H9 (cell line): Measurements from ENCODE around the gene BRAF. TPM values are rescaled to one million over a fixed set of nuclear protein-coding genes. Genes with fewer than 3 reads are reported as not detected.

Experiments used
- DNase-seq: peaks from one replicate; pipeline ENCODE4 v3.0.0-alpha.2; 2017
- H2AFZ ChIP-seq: one replicate; pipeline ENCODE4 v1.6.1; 2013; ENCODE audit warnings: mild to moderate bottlenecking, low read length, control low read depth, moderate library complexity
- H2AK5ac ChIP-seq: 2 replicates; pipeline ENCODE4 v1.6.1; 2013; ENCODE audit warnings: low read length, control low read depth, mixed read lengths; ENCODE audit not compliant: insufficient read length
- H2BK120ac ChIP-seq: one replicate; pipeline ENCODE4 v1.6.1; 2013; ENCODE audit warnings: low read depth, mild to moderate bottlenecking, low read length, control low read depth, inconsistent platforms; ENCODE audit not compliant: poor library complexity, severe bottlenecking
- H2BK12ac ChIP-seq: 2 replicates; pipeline ENCODE4 v1.6.1; 2013; ENCODE audit warnings: low read length, control low read depth, mixed read lengths, low read depth; ENCODE audit not compliant: insufficient read length
- H2BK15ac ChIP-seq: 2 replicates; pipeline ENCODE4 v1.6.1; 2013; ENCODE audit warnings: low read depth, low read length, control low read depth
- H2BK20ac ChIP-seq: one replicate; pipeline ENCODE4 v1.6.1; 2013; ENCODE audit warnings: low read depth, mild to moderate bottlenecking, low read length, control low read depth, inconsistent platforms; ENCODE audit not compliant: poor library complexity, severe bottlenecking
- H2BK5ac ChIP-seq: 2 replicates; pipeline ENCODE4 v1.6.1; 2013; ENCODE audit warnings: low read length, control low read depth, mixed read lengths; ENCODE audit not compliant: insufficient read length
- H3K14ac ChIP-seq: 2 replicates; pipeline ENCODE4 v1.6.1; 2013; ENCODE audit warnings: low read length, control low read depth; ENCODE audit not compliant: insufficient read depth
- H3K18ac ChIP-seq: 2 replicates; pipeline ENCODE4 v1.6.1; 2013; ENCODE audit warnings: low read depth, mild to moderate bottlenecking, mixed read lengths, low read length, control low read depth; ENCODE audit not compliant: insufficient read length
- H3K23ac ChIP-seq: 2 replicates; pipeline ENCODE4 v1.6.1; 2013; ENCODE audit warnings: low read length, control low read depth, mixed read lengths, low read depth; ENCODE audit not compliant: insufficient read length
- H3K23me2 ChIP-seq: 2 replicates; pipeline ENCODE4 v1.6.1; 2013; ENCODE audit warnings: low read depth, mild to moderate bottlenecking, mixed read lengths, low read length, control low read depth; ENCODE audit not compliant: insufficient read length, poor library complexity, severe bottlenecking
- H3K27ac ChIP-seq: 2 replicates; pipeline ENCODE4 v1.5.1; 2013; ENCODE audit warnings: low read length, control low read depth, mixed read lengths, low read depth; ENCODE audit not compliant: insufficient read length
- H3K27me3 ChIP-seq: 2 replicates; pipeline ENCODE4 v1.6.1; 2013; ENCODE audit warnings: low read length, control low read depth, inconsistent platforms; ENCODE audit not compliant: insufficient read depth
- H3K4ac ChIP-seq: 2 replicates; pipeline ENCODE4 v1.6.1; 2013; ENCODE audit warnings: low read depth, mild to moderate bottlenecking, control low read depth, inconsistent platforms, low read length, moderate library complexity
- H3K4me1 ChIP-seq: 2 replicates; pipeline ENCODE4 v1.6.1; 2013; ENCODE audit warnings: low read length, control low read depth, inconsistent platforms; ENCODE audit not compliant: insufficient read depth
- H3K4me2 ChIP-seq: 2 replicates; pipeline ENCODE4 v1.6.1; 2013; ENCODE audit warnings: low read length, control low read depth, mixed read lengths; ENCODE audit not compliant: insufficient read length, insufficient read depth
- H3K56ac ChIP-seq: 2 replicates; pipeline ENCODE4 v1.6.1; 2013; ENCODE audit warnings: low read depth, mild to moderate bottlenecking, mixed read lengths, low read length, control low read depth; ENCODE audit not compliant: insufficient read length
- H3K79me1 ChIP-seq: 2 replicates; pipeline ENCODE4 v1.6.1; 2013; ENCODE audit warnings: low read depth, mild to moderate bottlenecking, moderate library complexity, low read length, control low read depth, inconsistent platforms; ENCODE audit not compliant: insufficient read depth, poor library complexity, severe bottlenecking
- H3K79me2 ChIP-seq: 2 replicates; pipeline ENCODE4 v1.6.1; 2013; ENCODE audit warnings: low read length, control low read depth, inconsistent platforms; ENCODE audit not compliant: insufficient read depth
- H3K9ac ChIP-seq: 2 replicates; pipeline ENCODE4 v1.6.1; 2013; ENCODE audit warnings: low read length, control low read depth, mixed read lengths; ENCODE audit not compliant: insufficient read length; ENCODE audit errors: extremely low read depth
- H3K9me3 ChIP-seq: one replicate; pipeline ENCODE4 v1.6.1; 2013; ENCODE audit warnings: low read depth, low read length, inconsistent platforms; ENCODE audit not compliant: control insufficient read depth
- H3T11ph ChIP-seq: one replicate; pipeline ENCODE4 v1.6.1; 2013; ENCODE audit warnings: mild to moderate bottlenecking, low read length, control low read depth, inconsistent platforms
- H4K20me1 ChIP-seq: one replicate; pipeline ENCODE4 v1.6.1; 2013; ENCODE audit not compliant: control insufficient read depth, insufficient read length, insufficient read depth
- H4K5ac ChIP-seq: 2 replicates; pipeline ENCODE4 v1.6.1; 2013; ENCODE audit warnings: low read depth, mild to moderate bottlenecking, mixed read lengths, low read length, control low read depth; ENCODE audit not compliant: insufficient read length
- H4K8ac ChIP-seq: replicated peaks from 2 replicates; pipeline ENCODE4 v1.6.1; 2013; ENCODE audit warnings: low read length, control low read depth, mixed read lengths, low read depth; ENCODE audit not compliant: insufficient read length
- H4K91ac ChIP-seq: 2 replicates; pipeline ENCODE4 v1.6.1; 2013; ENCODE audit warnings: low read depth, mild to moderate bottlenecking, moderate library complexity, mixed read lengths, low read length, control low read depth; ENCODE audit not compliant: insufficient read length
- H3K27ac Mint-ChIP-seq, 3 experiments: 2 replicates in 2 of 3; 3 replicates in 1 of 3; pipeline ENCODE4 v1.8.0; 2020 to 2021; ENCODE audit warnings: mixed read lengths in 3 of 3, mild to moderate bottlenecking in 1 of 3, moderate library complexity in 1 of 3
- H3K27me3 Mint-ChIP-seq: 2 replicates; pipeline ENCODE4 v1.8.0; 2021; ENCODE audit warnings: low read depth, mild to moderate bottlenecking, moderate library complexity, mixed read lengths
- H3K36me3 Mint-ChIP-seq, 3 experiments: 2 replicates in 2 of 3; 3 replicates in 1 of 3; pipeline ENCODE4 v1.8.0; 2020 to 2021; ENCODE audit warnings: low read depth in 3 of 3, mixed read lengths in 3 of 3; ENCODE audit not compliant: insufficient read depth in 1 of 3
- H3K4me1 Mint-ChIP-seq, 2 experiments: 2 replicates each; pipeline ENCODE4 v1.8.0; 2020; ENCODE audit warnings: mixed read lengths in 2 of 2
- H3K4me3 Mint-ChIP-seq, 2 experiments: 2 replicates in 1 of 2; 3 replicates in 1 of 2; pipeline ENCODE4 v1.8.0; 2020 to 2021; ENCODE audit warnings: mild to moderate bottlenecking in 2 of 2, mixed read lengths in 2 of 2, moderate library complexity in 1 of 2
- H3K9me3 Mint-ChIP-seq, 2 experiments: 2 replicates in 1 of 2; 3 replicates in 1 of 2; pipeline ENCODE4 v1.8.0; 2020; ENCODE audit warnings: mild to moderate bottlenecking in 2 of 2, mixed read lengths in 2 of 2, moderate library complexity in 1 of 2
- CTCF ChIP-seq: fragments of 200-600 bp; sonication (generic); conservative IDR thresholded peaks from 3 replicates; pipeline ENCODE4 v1.8.0; 2021; ENCODE audit warnings: antibody characterized with exemption, mild to moderate bottlenecking
- WGBS: extraction: QIAGEN DNeasy Blood & Tissue Kit; methylation state at CpG from one replicate; pipeline ENCODE4 v1.1.7; 2013; ENCODE audit warnings: missing lambda C conversion rate, low lambda C conversion rate, mixed read lengths; ENCODE audit not compliant: insufficient read length; ENCODE audit errors: extremely low coverage; 5-methylcytosine and 5-hydroxymethylcytosine counted together
- total RNA-seq: library from RNA; stranded (reverse); gene quantifications from 2 replicates; pipeline ENCODE4 v1.2.1, GENCODE V29; 2021

BRAF gene
- total RNA-seq, 1 experiment from 2014 or later: 32.9 TPM

DNA sequence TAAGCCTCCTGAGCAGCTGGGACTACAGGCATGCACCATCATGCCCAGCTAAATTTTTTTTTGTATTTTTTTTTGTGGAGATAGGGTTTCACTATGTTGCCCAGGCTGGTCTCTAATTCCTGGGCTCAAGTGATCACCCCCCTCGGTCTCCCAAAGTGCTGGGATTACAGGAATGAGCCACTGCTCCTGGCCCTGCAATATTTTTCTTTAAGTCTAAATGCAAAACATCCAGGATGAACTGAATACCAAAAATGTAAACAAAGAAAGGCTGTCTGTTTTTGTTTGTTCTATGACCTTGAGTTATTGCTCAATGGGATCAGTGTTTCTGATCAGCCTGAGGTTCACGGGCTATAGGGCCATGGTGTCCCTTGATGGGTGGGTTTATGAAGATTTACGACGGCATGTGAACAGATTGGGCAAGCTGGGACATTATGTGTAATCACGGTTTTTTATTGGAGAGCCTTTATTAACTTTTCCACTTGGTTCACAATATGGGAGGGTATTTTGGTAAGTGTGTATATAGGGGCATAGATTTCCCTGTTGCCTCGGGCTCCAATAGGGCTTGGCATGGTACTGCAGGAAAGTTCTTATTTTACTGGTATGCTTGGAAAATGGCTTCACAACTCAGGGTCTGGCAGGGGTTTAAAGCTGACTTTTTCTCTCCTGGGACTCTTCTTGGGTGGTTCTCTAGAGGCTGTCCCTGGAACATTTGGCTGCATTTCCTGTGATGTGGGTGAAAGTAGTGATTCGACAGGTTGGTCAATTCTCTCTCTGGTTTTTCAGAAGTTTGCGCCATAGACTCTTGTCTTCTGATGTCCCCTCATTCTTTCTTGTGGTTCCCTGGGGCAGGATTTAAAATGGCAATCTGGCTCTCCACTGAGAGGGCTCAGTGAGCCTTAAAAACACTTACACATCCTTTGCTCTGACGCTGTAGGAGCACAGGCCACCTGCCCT, 48.4 kb upstream of the BRAF start:
- Histone ChIP-seq H2BK20ac (no peak overlapping the region), H3K27ac (no peak overlapping the region), H3K9ac (no peak overlapping the region), H2BK5ac (no peak overlapping the region), H2BK120ac (no peak overlapping the region), H2AK5ac (no peak overlapping the region), H4K20me1 (no peaks in the 10 kb centered on the region), H3K9me3 (no peaks in the 10 kb centered on the region), H2AFZ (no peak overlapping the region), H3K56ac (no peak overlapping the region), H3K4me1 (no peaks in the 10 kb centered on the region), H2BK15ac (no peak overlapping the region), H3K79me1 (no peaks in the 10 kb centered on the region), H4K5ac (no peak overlapping the region), H3K79me2 (no peaks in the 10 kb centered on the region), H3K23me2 (no peaks in the 10 kb centered on the region), H3K4me2 (no peak overlapping the region), H3K23ac (no peak overlapping the region), H3K4ac (no peak overlapping the region), H3T11ph (no peak overlapping the region), H4K8ac (no peak overlapping the region), H3K14ac (no peak overlapping the region), H3K27me3 (no peaks in the 10 kb centered on the region), H4K91ac (no peak overlapping the region), H3K18ac (no peak overlapping the region), H2BK12ac (no peak overlapping the region)
- H3K27ac Mint-ChIP-seq: no peak overlapping the region; a peak in 2 of 7 replicates
- H3K4me1 Mint-ChIP-seq: no peaks in the 10 kb centered on the region
- DNase-seq: no peak
- no peaks in the 10 kb centered on the region for H3K27me3 Mint-ChIP-seq
- no CpG with 5 or more reads among the region's 9 CpGs for WGBS
- TF ChIP-seq CTCF: no peak
- no peaks in the 10 kb centered on the region for H3K9me3 Mint-ChIP-seq
- H3K36me3 Mint-ChIP-seq: no peaks in the 10 kb centered on the region
- no peak overlapping the region for H3K4me3 Mint-ChIP-seq
